Muscle layer of colon (tissue), 2 donors: ENCODE measurements around the gene CALD1.

ENCODE experiments used
- H3K27ac ChIP-seq: one replicate; pipeline ENCODE4 v1.7.0; 2013; ENCODE audit warnings: low read depth, mild to moderate bottlenecking, low read length, moderate library complexity
- H3K27me3 ChIP-seq, 2 donors: one replicate each; pipeline ENCODE4 v1.7.0; 2013; ENCODE audit warnings: low read length in 2 of 2, mild to moderate bottlenecking in 2 of 2; ENCODE audit not compliant: insufficient read depth in 2 of 2, control insufficient read depth in 1 of 2
- H3K36me3 ChIP-seq: one replicate; pipeline ENCODE4 v1.7.0; 2013; ENCODE audit warnings: mild to moderate bottlenecking, low read length; ENCODE audit not compliant: insufficient read depth
- H3K4me1 ChIP-seq: one replicate; pipeline ENCODE4 v1.7.0; 2013; ENCODE audit warnings: mild to moderate bottlenecking, low read length; ENCODE audit not compliant: insufficient read depth
- H3K4me3 ChIP-seq, 2 donors: one replicate each; pipeline ENCODE4 v1.7.0; 2013; ENCODE audit warnings: low read length in 2 of 2, low read depth in 1 of 2, mild to moderate bottlenecking in 1 of 2, moderate library complexity in 1 of 2
- H3K9ac ChIP-seq: one replicate; pipeline ENCODE4 v1.7.0; 2013; ENCODE audit warnings: low read length
- H3K9me3 ChIP-seq: one replicate; pipeline ENCODE4 v1.7.0; 2013; ENCODE audit warnings: mild to moderate bottlenecking, low read length
- donor health status: abdominal sarcoma.
- donor health status: Adenocarcinoma of cecum.

The CALD1 gene

GRCh38 chr7:134932707-134933370 lies 153.4 kb downstream of the CALD1 start:
- peaks cover 31% of the 10 kb centered on the region for H3K4me1 ChIP-seq
- H3K27me3 ChIP-seq, result no peaks in the 10 kb centered on the region
- peaks cover 38% of the 10 kb centered on the region for H3K36me3 ChIP-seq
- H3K9me3 ChIP-seq, result no peaks in the 10 kb centered on the region
- H3K27ac ChIP-seq, result peak overlapping the region; percentile 50
- no peak overlapping the region for H3K9ac ChIP-seq
- H3K4me3 ChIP-seq, result peak overlapping the region in 1 of 2 donors; percentile 4

DNA sequence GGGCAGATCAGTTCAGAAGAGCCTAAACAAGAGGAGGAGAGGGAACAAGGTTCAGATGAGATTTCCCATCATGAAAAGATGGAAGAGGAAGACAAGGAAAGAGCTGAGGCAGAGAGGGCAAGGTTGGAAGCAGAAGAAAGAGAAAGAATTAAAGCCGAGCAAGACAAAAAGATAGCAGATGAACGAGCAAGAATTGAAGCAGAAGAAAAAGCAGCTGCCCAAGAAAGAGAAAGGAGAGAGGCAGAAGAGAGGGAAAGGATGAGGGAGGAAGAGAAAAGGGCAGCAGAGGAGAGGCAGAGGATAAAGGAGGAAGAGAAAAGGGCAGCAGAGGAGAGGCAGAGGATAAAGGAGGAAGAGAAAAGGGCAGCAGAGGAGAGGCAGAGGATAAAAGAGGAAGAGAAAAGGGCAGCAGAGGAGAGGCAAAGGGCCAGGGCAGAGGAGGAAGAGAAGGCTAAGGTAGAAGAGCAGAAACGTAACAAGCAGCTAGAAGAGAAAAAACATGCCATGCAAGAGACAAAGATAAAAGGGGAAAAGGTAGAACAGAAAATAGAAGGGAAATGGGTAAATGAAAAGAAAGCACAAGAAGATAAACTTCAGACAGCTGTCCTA lies 154.1 kb downstream of the CALD1 start:
- Histone ChIP-seq H3K4me1 (peaks cover 31% of the 10 kb centered on the region), H3K9me3 (no peaks in the 10 kb centered on the region), H3K4me3 (no peak overlapping the region), H3K27me3 (no peaks in the 10 kb centered on the region), H3K27ac (peak overlapping the region; percentile 50), H3K36me3 (peaks cover 42% of the 10 kb centered on the region), H3K9ac (no peak overlapping the region)

- Histone ChIP-seq H3K9me3 (no peaks in the 10 kb centered on the region), H3K27ac (no peak overlapping the region), H3K9ac (no peak overlapping the region), H3K36me3 (peaks cover 37% of the 10 kb centered on the region), H3K4me3 (no peak overlapping the region), H3K4me1 (peaks cover 26% of the 10 kb centered on the region), H3K27me3 (no peaks in the 10 kb centered on the region)
These were observed 156.3 kb downstream of the CALD1 start for GRCh38 chr7:134935701-134936100.

GRCh38 chr7:134936893-134937510 lies 157.6 kb downstream of the CALD1 start:
- Histone ChIP-seq H3K9ac (no peak overlapping the region), H3K9me3 (no peaks in the 10 kb centered on the region), H3K4me1 (peaks cover 23% of the 10 kb centered on the region), H3K36me3 (peaks cover 50% of the 10 kb centered on the region), H3K27ac (no peak overlapping the region), H3K27me3 (no peaks in the 10 kb centered on the region), H3K4me3 (no peak overlapping the region)

DNA sequence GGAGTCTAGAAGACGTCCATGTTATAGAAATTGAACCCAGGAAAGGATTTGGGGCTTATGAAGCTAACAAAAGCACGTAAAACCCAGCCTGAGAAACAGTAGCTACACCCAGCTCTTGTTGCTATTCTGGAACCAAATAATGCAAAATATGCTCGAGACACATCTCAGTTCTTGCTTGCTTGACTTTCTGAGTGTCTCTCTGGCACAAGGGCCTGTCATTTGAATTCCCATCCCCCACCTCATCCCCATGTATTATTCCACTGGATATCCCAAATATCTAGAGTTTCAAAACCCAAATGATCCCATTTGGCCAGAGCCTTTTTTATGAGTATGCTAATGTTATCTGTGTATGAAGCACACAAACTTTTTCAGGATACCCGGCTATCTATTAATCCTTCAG lies 158.7 kb downstream of the CALD1 start:
- Histone ChIP-seq H3K36me3 (peaks cover 54% of the 10 kb centered on the region), H3K9me3 (no peaks in the 10 kb centered on the region), H3K4me3 (no peak overlapping the region), H3K27ac (no peak overlapping the region), H3K4me1 (peaks cover 14% of the 10 kb centered on the region), H3K27me3 (no peaks in the 10 kb centered on the region), H3K9ac (no peak overlapping the region)

DNA sequence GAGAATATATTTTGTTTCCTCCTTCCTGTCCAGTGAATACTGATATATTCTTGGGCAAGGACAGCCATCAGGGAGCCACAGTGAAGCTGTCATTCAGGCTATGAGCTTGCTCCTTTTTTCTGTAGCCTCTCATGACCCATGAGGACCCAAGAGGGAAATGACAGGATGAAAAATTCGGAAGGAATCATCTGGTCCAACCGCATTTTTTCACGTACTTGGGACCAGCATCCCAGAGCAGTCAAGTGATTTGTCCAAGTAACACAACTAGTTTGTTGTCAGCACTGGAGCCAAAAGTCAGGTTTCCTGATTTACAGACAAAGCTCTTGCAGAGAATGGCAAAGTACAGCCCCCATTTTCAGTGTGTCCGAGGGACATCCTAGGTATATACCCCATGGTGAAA lies 159.7 kb downstream of the CALD1 start:
- Histone ChIP-seq H3K36me3 (peaks cover 49% of the 10 kb centered on the region), H3K27me3 (no peaks in the 10 kb centered on the region), H3K9ac (no peak overlapping the region), H3K27ac (no peak overlapping the region), H3K9me3 (no peaks in the 10 kb centered on the region), H3K4me1 (peaks cover 9% of the 10 kb centered on the region), H3K4me3 (no peak overlapping the region)

DNA sequence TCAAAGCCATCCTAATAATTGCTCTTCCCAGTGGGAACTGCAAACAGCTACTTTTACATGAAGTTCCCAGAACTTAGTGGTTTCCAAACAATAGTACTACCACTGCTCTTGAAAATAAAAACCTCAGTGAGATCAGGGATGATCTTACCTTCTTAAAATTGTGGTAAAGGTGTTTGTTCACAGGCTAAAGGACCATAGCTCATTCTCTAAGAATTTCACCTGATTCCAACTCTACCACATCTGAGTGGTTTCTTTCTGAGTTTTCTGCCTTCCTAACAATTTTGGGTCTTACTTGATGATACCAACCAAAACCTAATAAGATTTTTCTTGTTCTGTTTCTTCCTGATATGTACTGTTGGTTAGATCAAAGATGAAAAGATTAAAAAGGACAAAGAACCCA lies 161.3 kb downstream of the CALD1 start:
- H3K36me3 ChIP-seq, result peaks cover 38% of the 10 kb centered on the region
- no peak overlapping the region for H3K4me3 ChIP-seq
- H3K9ac ChIP-seq, result no peak overlapping the region
- no peak overlapping the region for H3K27ac ChIP-seq
- H3K4me1 ChIP-seq, result peaks cover 9% of the 10 kb centered on the region
- no peaks in the 10 kb centered on the region for H3K9me3 ChIP-seq
- no peaks in the 10 kb centered on the region for H3K27me3 ChIP-seq

- Histone ChIP-seq H3K27me3 (no peaks in the 10 kb centered on the region), H3K36me3 (peaks cover 33% of the 10 kb centered on the region), H3K4me3 (no peak overlapping the region), H3K27ac (no peak overlapping the region), H3K9ac (no peak overlapping the region), H3K4me1 (peaks cover 9% of the 10 kb centered on the region), H3K9me3 (no peaks in the 10 kb centered on the region)
These were observed 161.9 kb downstream of the CALD1 start for GRCh38 chr7:134941185-134941900.

DNA sequence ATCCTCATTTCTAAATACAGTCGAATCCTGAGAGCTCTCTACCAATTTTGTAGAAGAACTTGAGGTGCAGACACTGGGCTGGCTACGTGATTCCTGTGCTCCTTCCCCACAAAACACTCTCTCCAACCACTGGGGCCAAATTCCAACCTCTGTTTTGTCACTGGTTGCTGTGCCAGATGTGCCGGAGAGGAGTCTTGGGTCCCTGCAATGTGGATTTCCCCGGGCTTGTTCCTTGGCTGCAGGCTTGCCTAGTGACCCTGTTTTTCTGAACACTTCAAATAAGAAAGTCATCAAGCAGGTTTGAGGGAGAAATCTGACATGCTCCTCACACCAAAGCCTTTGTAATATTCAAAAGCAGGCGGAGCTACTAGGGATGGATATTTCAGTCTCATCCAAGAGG lies 162.5 kb downstream of the CALD1 start:
- Histone ChIP-seq H3K27ac (no peak overlapping the region), H3K4me3 (no peak overlapping the region), H3K27me3 (no peaks in the 10 kb centered on the region), H3K36me3 (peaks cover 34% of the 10 kb centered on the region), H3K9ac (no peak overlapping the region), H3K9me3 (no peaks in the 10 kb centered on the region), H3K4me1 (peaks cover 9% of the 10 kb centered on the region)

GRCh38 chr7:134942690-134943466 lies 163.4 kb downstream of the CALD1 start:
- Histone ChIP-seq H3K27ac (no peak overlapping the region), H3K36me3 (peaks cover 43% of the 10 kb centered on the region), H3K9me3 (no peaks in the 10 kb centered on the region), H3K9ac (no peak overlapping the region), H3K4me3 (no peak overlapping the region), H3K4me1 (peaks cover 9% of the 10 kb centered on the region), H3K27me3 (no peaks in the 10 kb centered on the region)
